Pons (tissue), 1 donor: ENCODE data around the gene ST3GAL6.
"Not testable (repeated sequence)": the region's sequence is repeated elsewhere in the genome, so short reads cannot be mapped to it uniquely, and the experiment has no call there.

Source experiments
- DNase-seq: peaks from one replicate; pipeline ENCODE4 v3.0.0-alpha.2; 2016; ENCODE audit warnings: low spot score

The ST3GAL6 gene

DNA sequence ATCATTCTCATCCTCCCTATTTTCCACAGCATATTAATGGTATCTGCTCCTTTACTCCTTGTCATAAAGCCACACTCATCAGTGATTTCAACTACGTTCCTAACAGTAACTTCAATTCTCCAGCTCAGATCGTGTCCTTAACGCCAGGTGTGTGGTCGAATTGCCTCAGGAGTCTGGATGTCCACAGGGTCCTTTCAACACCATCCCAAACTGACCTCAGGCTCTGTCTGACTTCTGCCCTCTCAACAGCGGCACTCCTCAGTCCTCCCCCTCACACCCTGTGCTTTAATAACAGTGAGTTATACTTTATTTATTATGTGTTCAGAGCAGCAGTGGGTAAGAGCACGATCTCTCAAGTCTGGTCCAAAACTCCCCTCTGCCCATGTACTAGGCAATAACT lies 42.4 kb downstream of the ST3GAL6 start:
- no peak for DNase-seq

DNA sequence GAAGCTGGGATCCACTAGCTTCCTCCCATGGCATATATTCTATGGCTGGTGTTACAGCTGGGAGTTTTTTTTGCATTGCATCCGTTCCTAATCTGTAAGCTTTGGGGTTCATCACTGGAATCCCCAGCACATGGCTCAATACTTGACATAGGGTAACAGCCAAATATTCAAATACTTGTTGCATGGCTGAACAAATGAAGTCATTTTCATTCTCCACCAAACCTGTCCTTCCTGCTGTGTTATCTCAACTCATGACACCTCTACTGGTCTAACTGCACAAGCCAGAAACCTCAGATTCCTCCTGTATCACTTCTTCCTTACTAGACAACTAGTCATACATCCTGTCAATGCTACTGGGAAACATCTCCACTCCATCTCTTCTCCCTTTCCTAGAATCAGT lies 43.4 kb downstream of the ST3GAL6 start:
- no peak for DNase-seq

DNA sequence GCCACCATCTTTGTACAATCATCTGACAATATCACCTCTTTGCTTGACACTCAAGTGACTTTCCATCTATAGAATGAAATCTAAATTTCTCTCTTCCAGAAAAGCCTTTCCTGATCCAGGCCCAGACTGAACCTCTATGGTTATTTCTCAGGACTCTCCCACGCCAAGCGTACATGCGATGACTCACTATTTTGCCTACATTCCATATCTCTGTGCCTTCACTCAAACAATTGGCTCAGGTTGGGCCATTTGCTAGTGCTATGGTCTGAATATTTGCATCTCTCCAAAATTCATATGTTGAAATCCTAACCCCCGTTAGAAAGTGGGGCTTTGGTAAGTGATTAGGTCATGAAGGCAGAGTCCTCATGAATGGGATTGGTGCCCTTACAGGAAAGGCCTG lies 43.9 kb downstream of the ST3GAL6 start:
- DNase-seq: no peak

DNA sequence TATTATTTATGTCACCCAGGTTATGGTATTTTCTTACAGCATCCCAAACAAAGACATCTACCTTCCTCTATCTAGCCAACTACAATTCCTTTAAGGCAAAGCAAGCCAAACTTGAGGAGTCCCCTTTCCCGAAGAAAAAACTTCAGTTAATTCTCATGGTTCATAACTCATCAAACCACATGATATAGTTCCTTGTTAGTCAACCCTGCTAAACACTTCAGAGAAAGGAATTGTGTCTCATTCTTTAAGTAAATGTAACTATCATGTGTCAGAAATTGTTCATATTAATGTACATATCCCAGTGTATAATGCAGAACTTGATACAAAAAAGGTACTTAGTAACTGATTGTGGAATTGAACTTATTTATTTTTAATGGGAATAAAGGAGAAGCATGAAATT lies 44.4 kb downstream of the ST3GAL6 start:
- no peak for DNase-seq

DNA sequence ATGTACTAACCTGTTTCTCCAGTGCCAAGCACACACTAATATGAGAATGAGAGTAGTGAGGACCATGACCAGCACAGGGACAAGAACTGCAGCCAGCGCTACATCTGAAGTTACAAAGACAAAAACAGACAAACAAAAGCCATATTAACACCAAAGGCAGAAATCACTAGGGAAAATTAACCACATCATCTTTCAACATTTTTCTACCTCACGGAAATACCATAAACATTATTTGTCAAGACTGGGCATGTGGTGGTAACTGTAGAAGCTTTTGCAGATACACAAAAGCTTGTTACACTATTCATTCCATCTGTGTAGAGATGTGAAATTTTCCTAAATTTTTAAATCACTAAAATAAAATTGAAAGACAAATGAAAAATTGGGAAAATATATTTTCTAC lies 44.9 kb downstream of the ST3GAL6 start:
- DNase-seq: no peak

DNA sequence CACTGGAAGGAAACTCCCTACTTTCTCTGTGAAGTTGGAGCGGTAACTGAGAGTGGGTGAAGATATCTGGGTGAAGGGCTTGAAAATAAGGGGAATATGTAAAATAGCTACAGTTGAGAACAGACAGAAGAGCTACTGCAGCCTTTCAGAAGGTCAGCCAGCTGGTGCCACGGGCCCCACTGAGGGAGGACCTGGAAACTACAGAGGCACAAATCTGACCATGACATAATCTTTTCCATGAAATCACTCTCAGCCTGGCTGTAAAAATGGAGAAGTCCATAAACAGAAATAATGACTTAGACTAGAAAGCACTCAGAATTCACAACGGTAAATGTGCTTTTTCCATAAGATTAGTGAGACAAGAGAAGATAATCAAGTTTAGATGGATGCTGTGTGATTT lies 46.4 kb downstream of the ST3GAL6 start:
- no peak for DNase-seq

DNA sequence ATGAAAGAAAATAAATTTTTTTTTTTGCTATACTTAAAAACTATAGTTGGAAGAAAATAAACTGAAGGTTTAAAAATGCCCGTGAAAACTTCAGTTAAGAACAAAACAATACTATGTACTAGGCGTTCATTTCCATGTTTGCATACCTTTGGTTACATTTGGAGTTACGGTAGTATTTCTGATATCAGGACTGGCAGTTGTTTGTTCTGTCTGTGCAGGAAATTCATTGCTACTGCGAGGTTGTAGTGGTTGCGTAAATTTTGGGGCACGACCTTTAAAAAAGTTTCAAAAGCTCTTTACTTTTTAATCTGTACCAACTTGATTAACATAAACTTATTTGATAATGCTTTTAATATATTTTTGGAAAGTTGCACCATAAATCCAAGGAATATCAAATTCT lies 47.9 kb downstream of the ST3GAL6 start:
- DNase-seq: no peak

DNA sequence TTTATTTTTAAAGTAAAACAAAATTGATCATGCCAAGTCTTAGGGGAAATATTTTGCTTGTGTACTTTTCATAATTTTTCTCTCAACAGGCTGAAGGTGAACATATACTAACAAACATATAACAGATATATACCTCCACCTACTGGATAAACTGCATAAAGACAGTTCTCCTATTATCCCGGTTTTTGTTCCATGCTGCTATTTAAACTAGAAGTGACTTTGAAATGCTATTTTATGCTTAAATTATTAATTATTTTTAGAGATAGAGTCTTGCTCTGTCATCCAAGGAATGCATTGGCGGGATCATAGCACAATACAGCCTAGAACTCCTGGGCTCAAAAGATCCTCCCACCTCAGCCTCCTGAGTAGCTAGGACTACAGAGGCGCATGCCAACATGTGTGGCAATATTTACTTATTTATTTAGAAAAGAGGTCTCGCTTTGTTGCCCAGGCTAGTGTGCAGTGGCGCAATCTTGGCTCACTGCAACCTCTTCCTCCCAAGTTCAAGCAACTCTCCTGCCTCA lies 49.8 kb downstream of the ST3GAL6 start:
- peak; percentile 75 for DNase-seq

DNA sequence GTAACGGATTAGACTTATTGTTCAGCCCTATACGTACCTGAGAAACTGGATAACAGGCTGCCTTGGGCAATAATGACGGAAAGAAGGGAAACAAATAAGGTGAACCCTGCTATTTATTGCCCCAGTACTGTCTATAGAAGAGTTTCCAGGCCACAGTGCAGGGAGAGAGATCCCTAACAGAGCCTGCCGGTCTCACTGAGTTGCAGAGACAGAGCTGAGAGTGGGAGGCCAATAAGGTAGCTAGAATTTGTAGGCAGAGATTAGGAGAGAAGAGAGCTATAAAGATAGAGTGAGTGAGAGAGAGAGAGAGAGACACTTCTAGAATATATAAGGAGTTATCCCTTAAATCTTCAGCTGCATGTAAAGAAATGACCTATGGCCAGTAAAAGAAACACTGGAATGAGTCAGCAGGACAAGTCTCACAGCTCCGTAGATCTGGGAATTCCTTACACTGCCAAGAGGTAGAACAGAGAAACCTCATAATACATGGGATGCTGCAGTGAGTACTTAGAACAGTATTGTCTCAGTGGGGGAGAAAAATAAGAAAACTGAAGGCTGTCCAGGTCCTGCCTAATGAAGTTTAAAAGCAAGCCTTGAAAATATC lies 51.8 kb downstream of the ST3GAL6 start:
- DNase-seq: no peak

DNA sequence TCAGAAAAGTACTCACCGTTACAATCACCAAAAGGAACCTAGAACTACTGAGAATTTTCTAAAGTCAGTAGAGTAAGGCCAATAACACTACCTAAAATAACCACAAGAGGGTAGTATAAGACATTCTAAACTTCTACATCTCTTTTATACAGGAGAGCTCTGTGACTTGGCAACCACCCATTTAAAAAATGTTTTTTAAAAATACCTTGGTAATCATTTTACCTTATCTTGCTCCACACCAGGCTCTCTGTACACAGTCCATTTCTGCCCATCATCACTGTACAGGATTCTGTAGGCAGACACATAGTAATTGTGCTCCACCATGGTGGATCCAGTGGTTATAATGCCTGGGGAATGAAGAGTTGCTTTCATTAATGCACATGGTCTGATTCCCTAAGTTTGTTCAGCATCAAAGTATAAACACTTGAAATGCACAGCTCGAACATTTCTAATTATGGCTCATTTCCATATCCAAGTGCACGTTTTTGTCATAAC lies 54.5 kb downstream of the ST3GAL6 start:
- peak; percentile 78 for DNase-seq

DNA sequence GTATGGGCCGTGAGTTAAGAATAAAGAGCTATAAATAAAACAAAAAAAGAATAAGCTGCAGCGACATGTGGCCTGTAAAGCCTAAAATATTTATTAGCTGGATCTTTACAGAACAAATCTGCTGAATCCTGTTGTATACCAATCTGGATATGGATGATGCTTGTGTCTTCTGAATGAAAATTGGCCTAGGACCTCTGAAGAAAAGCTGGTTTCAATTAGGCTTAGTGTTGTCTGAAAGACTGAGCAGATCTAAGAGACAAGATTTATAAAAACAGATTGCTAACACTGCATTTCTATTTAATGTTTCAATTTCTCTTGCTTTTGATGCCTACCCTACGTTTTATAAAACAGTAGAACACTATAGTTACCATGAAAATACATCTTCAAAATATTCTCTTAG lies 57.9 kb downstream of the ST3GAL6 start:
- no peak for DNase-seq

DNA sequence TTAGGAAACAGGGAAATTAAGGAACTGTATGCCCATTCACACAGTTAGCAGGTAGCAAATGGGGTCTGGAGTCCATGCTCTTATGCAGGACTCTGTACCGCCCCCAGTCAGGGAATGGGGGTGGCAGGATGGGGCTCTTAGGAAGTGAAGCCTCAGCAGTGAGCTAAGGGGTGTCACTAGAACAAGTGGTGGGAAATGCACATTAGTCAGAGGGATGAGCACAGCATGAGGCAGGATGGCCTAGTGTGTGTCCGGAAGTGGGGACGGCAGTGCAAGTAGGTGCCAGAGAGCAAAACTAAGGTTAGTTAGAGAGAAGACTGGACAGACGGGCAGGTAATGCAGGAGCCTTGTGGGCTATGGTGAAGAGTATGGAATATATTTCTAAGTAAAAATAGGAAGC lies 60.7 kb downstream of the ST3GAL6 start:
- DNase-seq: no peak

DNA sequence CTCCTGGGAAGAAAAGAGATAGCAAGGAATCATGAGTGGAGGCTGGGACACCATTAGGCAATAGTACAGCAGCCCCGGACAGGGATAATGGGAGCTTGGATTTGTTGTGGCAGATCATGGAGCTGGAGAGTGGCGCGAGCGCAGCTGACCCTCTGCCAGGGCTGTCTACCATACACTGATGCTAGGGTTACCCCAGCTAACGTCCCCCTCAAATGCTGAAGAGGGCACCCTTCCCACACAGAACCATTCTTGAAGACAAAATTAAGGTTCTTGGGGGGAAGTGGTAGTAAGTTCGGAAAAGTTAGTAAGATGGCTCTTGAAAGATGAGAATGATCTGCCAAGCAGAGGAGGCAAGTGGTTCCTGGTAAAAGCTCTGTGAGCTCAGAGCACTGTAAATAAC lies 61.1 kb downstream of the ST3GAL6 start:
- DNase-seq: no peak

DNA sequence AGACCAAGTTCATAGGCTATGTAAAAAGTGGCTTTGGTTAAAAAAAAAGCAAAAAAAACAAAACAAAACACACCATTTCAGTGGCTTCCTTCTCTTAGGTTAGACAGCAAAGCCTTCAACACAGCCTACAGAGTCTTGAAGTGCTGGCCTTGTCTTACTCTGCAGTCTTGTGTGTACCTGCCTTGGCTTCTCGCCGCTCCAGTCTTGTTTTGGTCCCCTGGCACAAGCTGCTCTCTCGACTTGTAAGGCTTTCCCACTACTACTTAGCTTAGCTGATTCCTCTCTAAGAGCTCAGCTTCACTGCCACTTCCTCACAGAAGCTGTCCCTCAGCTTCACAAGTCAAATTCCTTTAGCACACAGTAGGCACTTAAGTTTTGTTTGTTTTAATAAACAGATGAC lies 63.0 kb downstream of the ST3GAL6 start:
- DNase-seq: no peak

DNA sequence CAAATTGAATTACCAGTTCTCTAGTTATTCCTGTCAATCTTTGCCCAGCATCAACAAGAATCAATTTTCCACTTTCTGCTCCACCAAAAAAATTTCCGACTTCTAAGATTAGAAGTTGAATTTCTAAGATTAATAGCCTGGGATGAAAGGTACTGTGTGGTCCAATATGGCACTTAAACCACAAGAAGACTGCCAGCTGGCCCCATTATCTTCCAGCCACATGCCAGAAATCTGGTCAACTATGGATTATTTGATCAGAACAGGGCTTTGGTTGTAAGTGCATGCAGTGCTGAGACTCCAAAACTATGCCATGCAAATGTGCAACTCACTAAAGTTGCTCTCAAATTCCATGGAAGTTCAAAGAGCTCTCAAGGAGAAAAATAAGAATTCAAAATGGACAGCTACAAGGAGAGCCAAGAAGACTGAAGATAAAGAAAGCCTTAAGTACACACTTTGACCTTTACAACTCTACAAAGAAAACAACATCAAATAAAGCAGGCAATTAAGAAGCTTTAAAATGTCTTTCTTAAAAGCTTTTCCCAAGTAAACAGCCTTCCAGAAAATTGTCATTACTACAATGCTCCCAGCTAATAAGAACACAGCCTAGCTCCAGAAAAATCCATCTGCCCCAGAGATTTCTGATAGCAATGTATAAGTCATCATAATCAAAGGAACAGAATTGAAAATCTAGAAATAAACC lies 64.2 kb downstream of the ST3GAL6 start:
- DNase-seq: no peak

DNA sequence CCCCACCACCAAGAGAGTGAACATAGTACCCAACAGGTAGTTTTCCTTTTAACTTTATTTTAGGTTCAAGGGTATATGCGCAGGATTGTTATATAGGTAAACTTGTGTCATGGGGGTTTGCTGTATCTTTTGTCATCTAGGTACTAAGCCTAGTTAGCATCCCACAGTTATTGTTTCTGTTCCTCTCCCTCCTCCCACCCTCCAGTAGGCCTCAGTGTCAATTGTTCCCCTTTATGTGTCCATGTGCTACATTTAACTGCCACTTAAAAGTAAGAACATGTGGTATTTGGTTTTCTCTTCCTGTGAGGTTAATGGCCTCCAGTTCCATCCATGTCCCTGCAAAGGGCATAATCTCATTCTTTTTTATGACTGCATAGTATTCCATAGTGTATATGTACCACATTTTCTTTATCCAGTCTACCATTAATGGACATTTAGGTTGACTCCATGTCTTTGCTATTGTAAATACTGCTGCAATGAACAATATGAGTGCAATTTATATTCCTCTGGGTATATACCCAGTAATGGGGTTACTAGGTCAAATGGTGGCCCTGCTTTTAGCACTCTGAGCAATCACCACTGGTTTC lies 66.2 kb downstream of the ST3GAL6 start:
- no peak for DNase-seq

DNA sequence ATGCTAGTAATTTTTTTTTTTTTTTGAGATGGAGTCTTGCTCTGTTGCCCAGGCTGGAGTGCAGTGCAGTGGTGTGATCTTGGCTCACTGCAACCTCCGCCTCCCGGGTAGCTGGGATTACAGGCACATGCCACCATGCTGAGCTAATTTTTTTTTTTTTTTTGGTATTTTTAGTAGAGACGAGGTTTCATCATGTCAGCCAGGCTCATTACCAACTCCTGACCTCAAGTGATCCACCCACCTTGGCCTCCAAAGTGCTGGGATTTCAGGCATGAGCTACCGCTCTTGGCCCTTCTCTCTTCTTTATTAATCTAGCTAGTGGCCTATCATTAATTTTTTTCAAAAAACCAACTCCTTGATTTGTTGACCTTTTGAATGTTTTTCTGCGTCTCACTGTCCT lies 67.9 kb downstream of the ST3GAL6 start:
- not testable (repeated sequence) for DNase-seq

DNA sequence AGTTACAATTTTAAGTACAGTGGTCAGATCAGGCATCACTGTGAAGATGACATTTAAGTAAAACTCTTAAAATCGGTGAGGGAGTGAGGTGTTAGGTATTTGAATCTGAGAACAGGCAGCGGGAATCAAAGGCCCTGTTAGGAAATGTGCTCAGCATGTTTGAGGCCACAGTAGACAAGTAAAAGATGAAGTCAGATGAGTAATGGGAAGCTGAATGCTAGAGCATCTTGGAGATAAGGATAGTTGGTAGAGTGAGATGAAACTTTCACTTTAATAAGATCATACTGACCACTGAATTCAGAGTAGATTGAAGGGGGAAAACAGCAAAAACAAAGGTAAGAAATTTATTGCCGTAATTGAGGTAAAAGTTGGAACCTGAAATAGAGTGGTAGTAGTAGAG lies 76.7 kb downstream of the ST3GAL6 start:
- no peak for DNase-seq

DNA sequence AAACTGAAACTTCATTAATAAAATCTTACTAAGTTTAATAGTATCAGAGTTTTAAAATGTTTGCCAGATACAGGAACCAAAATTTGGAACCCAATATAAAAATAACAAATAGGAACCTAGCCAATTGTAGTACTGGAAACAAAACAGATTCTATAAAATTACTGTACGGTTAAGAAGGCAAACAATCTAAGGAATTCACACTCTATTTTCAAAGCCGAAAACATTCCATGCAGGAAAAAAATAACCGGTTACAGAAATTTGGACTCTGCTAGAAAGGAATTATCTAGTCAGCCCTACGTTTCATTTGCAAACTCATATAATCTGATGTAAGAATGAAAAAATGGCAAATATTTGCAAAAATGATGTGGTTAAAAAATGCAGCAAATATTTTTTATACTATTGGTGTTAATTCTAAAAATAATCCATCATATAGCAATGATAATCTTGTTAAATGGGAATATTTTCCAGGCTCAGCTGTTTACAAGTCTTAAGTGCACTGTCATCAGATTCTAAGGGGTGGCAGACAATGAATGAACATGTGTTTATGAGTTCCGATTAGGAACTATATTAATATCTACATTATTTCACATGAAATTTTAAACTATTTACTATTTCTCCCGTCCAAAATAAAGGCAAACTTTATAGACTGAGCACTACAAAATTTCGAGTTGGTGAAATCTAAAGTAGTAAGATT lies 80.3 kb downstream of the ST3GAL6 start:
- no peak for DNase-seq
